Left cardiac atrium (tissue), 4 donors: ENCODE measurements around the gene NRBF2. TPM values are rescaled to one million over a fixed set of nuclear protein-coding genes. Genes with fewer than 3 reads are reported as not detected.
"Not testable (repeated sequence)": the region's sequence is repeated elsewhere in the genome, so short reads cannot be mapped to it uniquely, and the experiment has no call there.

Experiments used
- ATAC-seq, 2 donors: fragments of 200-7000 bp; cut with Tn5 transposase; one replicate each; pipeline ENCODE4 v1.9.1; 2020; ENCODE audit warnings: mild to moderate bottlenecking in 2 of 2, moderate library complexity in 2 of 2
- DNase-seq: peaks from one replicate; pipeline ENCODE4 v3.0.0-alpha.2; 2020
- intact Hi-C, 2 donors: fragments of 100-400 bp; cut with DNase I; formaldehyde crosslinking; loops; one replicate each; pipeline versions ENCODE4 v1.14.1 to v1.15.1; 2022 to 2023
- total RNA-seq, 2 donors: library from RNA; stranded (reverse); fragmentation: NEBNext Ultra II Directional; extraction: Animal tissue kit (Norgen Biotek cat#: 25700); gene quantifications; one replicate each; pipeline ENCODE4 v1.2.1, GENCODE V29; 2021
- donor health status: DM: no; HTN: yes; CAD: no.
- donor health status: DM: no; HTN: yes; CAD: no; lungs with severe emphysema.
- donor health status: DM: yes; HTN: yes; CAD: no.
- donor health status: Dilated cardiomyopathy.

Gene NRBF2
- total RNA-seq, 2 donors from 2014 or later = 12.7 to 18.7 TPM

GRCh38 chr10:63153868-63154545 is 20.9 kb downstream of the NRBF2 start:
- peak in 1 of 2 donors; percentile 47 for ATAC-seq
- DNase-seq, intact Hi-C loops: not testable (repeated sequence)

GRCh38 chr10:63154546-63155387 is 21.6 kb downstream of the NRBF2 start:
- intact Hi-C loops = loop anchor here (5.0 kb wide), 3 partner anchors 337 to 717 kb away; partner anchors contain the start of gene EGR2 (in 1 of the 2)
- ATAC-seq (no peak), DNase-seq (no peak)

GRCh38 chr10:63155388-63156020 is 22.4 kb downstream of the NRBF2 start:
- intact Hi-C loops = loop anchor here (5.0 kb wide), 3 partner anchors 338 to 718 kb away; partner anchors contain the start of gene EGR2 (in 1 of the 2)
- ATAC-seq = no peak

GRCh38 chr10:63156236-63156635 is 23.1 kb downstream of the NRBF2 start:
- DNase-seq (no peak), ATAC-seq (no peak)
- intact Hi-C loops = loop anchor here (5.0 kb wide), 3 partner anchors 339 to 719 kb away; partner anchors contain the start of gene EGR2 (in 1 of the 2)

More at GRCh38 chr10:63155388-63156020, 22.4 kb downstream of the NRBF2 start:
- DNase-seq = no peak

GRCh38 chr10:63157845-63158624 is 24.9 kb downstream of the NRBF2 start:
- DNase-seq (no peak), ATAC-seq (peak; percentile 74 to 78)
- intact Hi-C loops = loop anchor here (5.0 kb wide), 3 partner anchors 341 to 721 kb away; partner anchors contain the start of gene EGR2 (in 1 of the 2)

GRCh38 chr10:63161592-63161991 is 28.5 kb downstream of the NRBF2 start:
- intact Hi-C loops = no loop called here
- no peak for DNase-seq
- no peak for ATAC-seq

- ATAC-seq (peak; percentile 29 to 64), DNase-seq (no peak)
- intact Hi-C loops = no loop called here
Measured at GRCh38 chr10:63164166-63164623, 31.1 kb downstream of the NRBF2 start.

GRCh38 chr10:63165249-63165648 is 32.1 kb downstream of the NRBF2 start:
- intact Hi-C loops = no loop called here
- DNase-seq (no peak), ATAC-seq (no peak)

- no peak for DNase-seq
- ATAC-seq = peak; percentile 62 to 70
- intact Hi-C loops = loop anchor here in 1 of 2 donors (2.0 kb wide), 1 partner anchor 552 kb away; no protein-coding TSS in a partner anchor
Measured at GRCh38 chr10:63166742-63167258, 33.7 kb downstream of the NRBF2 start.

GRCh38 chr10:63168821-63169462 is 35.8 kb downstream of the NRBF2 start:
- intact Hi-C loops = loop anchor here in 1 of 2 donors (2.0 kb wide), 1 partner anchor 460 kb away; no protein-coding TSS in a partner anchor
- ATAC-seq = no peak
- no peak for DNase-seq

- DNase-seq (no peak), ATAC-seq (no peak)
- intact Hi-C loops = loop anchor here (2.0 to 10.0 kb wide), 2 partner anchors 459 to 545 kb away; no protein-coding TSS in a partner anchor
Measured at GRCh38 chr10:63169624-63170023, 36.5 kb downstream of the NRBF2 start.

GRCh38 chr10:63171255-63171855 is 38.2 kb downstream of the NRBF2 start:
- no peak for DNase-seq
- peak in 1 of 2 donors; percentile 36 for ATAC-seq
- intact Hi-C loops = loop anchor here in 1 of 2 donors (10.0 kb wide), 1 partner anchor 543 kb away; no protein-coding TSS in a partner anchor

- ATAC-seq (no peak), DNase-seq (no peak)
- intact Hi-C loops = loop anchor here in 1 of 2 donors (10.0 kb wide), 1 partner anchor 543 kb away; no protein-coding TSS in a partner anchor
Measured at GRCh38 chr10:63171926-63172325, 38.8 kb downstream of the NRBF2 start.

- ATAC-seq (peak in 1 of 2 donors; percentile 46), DNase-seq (no peak)
- intact Hi-C loops = loop anchor here in 1 of 2 donors (10.0 kb wide), 1 partner anchor 541 kb away; no protein-coding TSS in a partner anchor
Measured at GRCh38 chr10:63173468-63174232, 40.5 kb downstream of the NRBF2 start.

- ATAC-seq (no peak), DNase-seq (no peak)
- intact Hi-C loops = loop anchor here in 1 of 2 donors (10.0 kb wide), 1 partner anchor 539 kb away; no protein-coding TSS in a partner anchor
Measured at GRCh38 chr10:63175534-63175933, 42.4 kb downstream of the NRBF2 start.

- ATAC-seq = peak in 1 of 2 donors; percentile 51
- DNase-seq = no peak
- intact Hi-C loops = no loop called here
Measured at GRCh38 chr10:63192826-63193225, 59.7 kb downstream of the NRBF2 start.
